Lung (tissue), 12 donors: ENCODE results near the gene PHOX2B. TPM values are rescaled to one million over a fixed set of nuclear protein-coding genes. Genes with fewer than 3 reads are reported as not detected.

Experiments
- ATAC-seq: fragments of 200-7000 bp; cut with Tn5 transposase; one replicate; pipeline ENCODE4 v1.9.1; 2020; ENCODE audit warnings: moderate number of reproducible peaks; ENCODE audit not compliant: insufficient read depth, low FRiP score
- DNase-seq, 3 donors: peaks; one replicate each; pipeline ENCODE4 v3.0.0-alpha.2; 2013 to 2017
- H3K27ac ChIP-seq, 2 donors: one replicate each; pipeline ENCODE4 v1.5.1; 2013; ENCODE audit warnings: mild to moderate bottlenecking in 2 of 2, moderate library complexity in 2 of 2, control low read depth in 1 of 2, inconsistent platforms in 1 of 2, low read depth in 1 of 2, low read length in 1 of 2
- H3K27me3 ChIP-seq, 3 donors: one replicate each; pipeline ENCODE4 v1.5.1; 2013; ENCODE audit warnings: low read length in 2 of 3; ENCODE audit not compliant: control insufficient read depth in 3 of 3, insufficient read depth in 3 of 3
- H3K36me3 ChIP-seq, 4 donors: one replicate each; pipeline ENCODE4 v1.5.1; 2013; ENCODE audit warnings: low read length in 4 of 4, mild to moderate bottlenecking in 1 of 4, moderate library complexity in 1 of 4; ENCODE audit not compliant: control insufficient read depth in 4 of 4, insufficient read depth in 4 of 4
- H3K4me1 ChIP-seq, 5 donors: one replicate each; pipeline ENCODE4 v1.5.1; 2013; ENCODE audit warnings: low read length in 5 of 5, mild to moderate bottlenecking in 2 of 5, moderate library complexity in 1 of 5; ENCODE audit not compliant: control insufficient read depth in 5 of 5, insufficient read depth in 5 of 5
- H3K4me3 ChIP-seq: one replicate; pipeline ENCODE4 v1.5.1; 2013; ENCODE audit warnings: mild to moderate bottlenecking, control low read depth, moderate library complexity
- H3K9ac ChIP-seq, 2 donors: one replicate each; pipeline ENCODE4 v1.5.1; 2013; ENCODE audit warnings: low read length in 2 of 2, control low read depth in 1 of 2; ENCODE audit not compliant: insufficient read depth in 1 of 2
- H3K9me3 ChIP-seq, 4 donors: one replicate each; pipeline ENCODE4 v1.5.1; 2013; ENCODE audit warnings: low read length in 3 of 4, mild to moderate bottlenecking in 1 of 4, moderate library complexity in 1 of 4; ENCODE audit not compliant: control insufficient read depth in 4 of 4, insufficient read depth in 3 of 4
- WGBS, 2 donors: extraction: QIAGEN DNeasy Blood & Tissue Kit; methylation state at CpG; one replicate each; pipeline ENCODE4 v1.1.7; 2013; 5-methylcytosine and 5-hydroxymethylcytosine counted together
- polyA plus RNA-seq, 2 donors: library from polyadenylated mRNA; stranded (reverse); fragments of 200-250 nt; gene quantifications; one replicate each; pipeline ENCODE4 v1.2.1, GENCODE V29; 2013
- total RNA-seq, 2 donors: library from RNA; depleted of rRNA in 1 of 2; stranded (reverse); fragments of >200 nt in 1 of 2; gene quantifications; one replicate each; pipeline ENCODE4 v1.2.1, GENCODE V29; 2014 to 2021
- TF ChIP-seq, protein P1 (sequence below): IDR thresholded peaks from 2 replicates; pipeline ENCODE4 v1.5.1; 2012; ENCODE audit warnings: mild to moderate bottlenecking; ENCODE audit errors: control extremely low read depth, extremely low read depth
- donor health status: control.
- donor health status: control.
- donor health status: Bipolar disorder and iron deficiency.
- donor health status: healthy.
- donor health status: DM: yes; HTN: yes; CAD: no.

Gene PHOX2B
- total and polyA plus RNA-seq, 4 donors, result not detected

GRCh38 chr4:41752081-41752836 lies 3.7 kb upstream of the PHOX2B start:
- TF ChIP-seq, protein P1, sequence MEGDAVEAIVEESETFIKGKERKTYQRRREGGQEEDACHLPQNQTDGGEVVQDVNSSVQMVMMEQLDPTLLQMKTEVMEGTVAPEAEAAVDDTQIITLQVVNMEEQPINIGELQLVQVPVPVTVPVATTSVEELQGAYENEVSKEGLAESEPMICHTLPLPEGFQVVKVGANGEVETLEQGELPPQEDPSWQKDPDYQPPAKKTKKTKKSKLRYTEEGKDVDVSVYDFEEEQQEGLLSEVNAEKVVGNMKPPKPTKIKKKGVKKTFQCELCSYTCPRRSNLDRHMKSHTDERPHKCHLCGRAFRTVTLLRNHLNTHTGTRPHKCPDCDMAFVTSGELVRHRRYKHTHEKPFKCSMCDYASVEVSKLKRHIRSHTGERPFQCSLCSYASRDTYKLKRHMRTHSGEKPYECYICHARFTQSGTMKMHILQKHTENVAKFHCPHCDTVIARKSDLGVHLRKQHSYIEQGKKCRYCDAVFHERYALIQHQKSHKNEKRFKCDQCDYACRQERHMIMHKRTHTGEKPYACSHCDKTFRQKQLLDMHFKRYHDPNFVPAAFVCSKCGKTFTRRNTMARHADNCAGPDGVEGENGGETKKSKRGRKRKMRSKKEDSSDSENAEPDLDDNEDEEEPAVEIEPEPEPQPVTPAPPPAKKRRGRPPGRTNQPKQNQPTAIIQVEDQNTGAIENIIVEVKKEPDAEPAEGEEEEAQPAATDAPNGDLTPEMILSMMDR, result no peak
- Histone ChIP-seq H3K36me3 (no peaks in the 10 kb centered on the region), H3K4me3 (no peak overlapping the region), H3K9ac (no peak overlapping the region), H3K9me3 (peaks cover 0 to 7% (median 0%) of the 10 kb centered on the region in 4 donors), H3K27ac (no peak overlapping the region), H3K27me3 (peaks cover 0 to 98% (median 95%) of the 10 kb centered on the region in 3 donors), H3K4me1 (peaks cover 0 to 5% (median 0%) of the 10 kb centered on the region in 5 donors)
- DNase-seq (no peak), ATAC-seq (no peak)
- WGBS, 2 donors, result 11 to 13% methylated on average over 10 of the region's 10 CpGs

DNA sequence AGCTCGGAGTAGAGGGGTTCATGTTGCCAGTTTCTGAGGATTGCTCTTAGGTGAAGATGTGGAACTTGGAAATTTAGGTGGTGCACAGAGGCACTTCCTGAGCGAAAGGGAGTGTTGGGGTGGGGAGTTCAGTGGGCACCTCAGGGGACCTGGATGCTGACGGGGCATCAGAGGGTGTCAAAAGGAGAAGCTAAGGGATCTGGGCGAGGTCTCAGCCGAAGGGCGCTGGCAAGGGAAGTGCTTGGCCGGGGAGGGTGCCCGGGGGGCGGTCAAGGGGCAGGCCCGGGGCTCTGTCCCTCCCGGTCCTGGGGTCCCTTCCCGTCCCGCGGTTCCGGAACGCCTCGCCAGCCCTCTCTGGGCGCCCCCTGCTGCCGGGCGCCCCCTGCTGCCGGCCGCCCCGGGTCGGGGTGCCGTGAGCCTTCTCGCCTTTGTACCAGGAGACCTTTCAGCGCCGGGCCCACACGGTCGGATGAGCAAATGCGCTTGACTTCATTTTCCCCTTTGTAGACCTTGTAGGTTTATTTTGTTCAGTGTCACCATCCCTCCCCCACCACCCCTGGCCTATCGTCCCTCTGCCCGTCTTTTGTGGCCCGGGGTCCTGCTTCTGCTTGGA lies 3.0 kb upstream of the PHOX2B start:
- no peaks in the 10 kb centered on the region for H3K36me3 ChIP-seq
- H3K27me3 ChIP-seq, result peaks cover 0 to 99% (median 95%) of the 10 kb centered on the region in 3 donors
- 3 to 4% methylated on average over 31 to 34 of the region's 34 CpGs for WGBS, 2 donors
- ATAC-seq, result no peak
- H3K4me1 ChIP-seq, result peaks cover 0 to 10% (median 0%) of the 10 kb centered on the region in 5 donors
- H3K9me3 ChIP-seq, result peaks cover 0 to 8% (median 0%) of the 10 kb centered on the region in 4 donors
- no peak for DNase-seq
- no peak overlapping the region for H3K9ac ChIP-seq
- TF ChIP-seq, protein P1, result no peak
- no peak overlapping the region for H3K4me3 ChIP-seq
- no peak overlapping the region for H3K27ac ChIP-seq

DNA sequence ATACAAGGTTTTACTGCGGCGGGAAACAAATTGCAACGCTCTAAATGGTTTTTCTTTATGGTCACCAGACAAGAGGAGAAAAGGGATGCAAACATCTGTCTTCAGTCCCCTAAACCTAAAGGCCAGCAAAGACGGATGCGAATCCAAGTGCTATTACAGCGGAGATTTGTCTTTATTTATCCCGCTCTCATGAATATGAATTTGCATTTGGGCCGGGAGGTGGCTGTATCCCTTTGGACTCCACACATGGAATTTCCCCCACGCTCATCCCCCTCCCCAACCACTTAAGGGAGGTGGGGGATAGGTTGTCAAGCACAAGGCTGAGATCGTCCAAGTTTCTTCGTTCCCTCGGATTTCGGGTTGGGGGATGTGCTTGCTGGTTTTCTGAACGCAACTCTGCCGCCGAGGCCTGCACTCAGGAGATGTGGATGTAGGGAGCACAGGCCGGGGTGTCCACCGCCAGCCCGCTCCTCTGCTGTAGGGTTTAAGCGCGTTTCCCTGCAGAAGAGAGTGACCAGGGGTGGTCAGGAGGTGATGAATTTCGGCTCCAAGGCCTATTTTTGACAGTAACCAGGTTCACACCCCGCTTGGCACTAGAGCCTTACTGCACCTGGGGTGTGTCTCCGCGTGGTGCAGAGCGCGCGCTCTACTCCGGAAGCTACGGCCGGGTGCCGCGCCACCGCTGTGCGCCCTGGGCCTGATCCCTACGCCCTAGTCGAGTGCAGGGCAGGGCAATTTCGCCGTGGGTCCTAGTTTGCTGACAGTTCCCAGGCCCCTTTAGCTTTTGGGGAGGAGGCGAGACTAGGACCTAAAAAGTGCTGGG lies 2.3 kb upstream of the PHOX2B start:
- no peak overlapping the region for H3K4me3 ChIP-seq
- peaks cover 0 to 10% (median 0%) of the 10 kb centered on the region in 5 donors for H3K4me1 ChIP-seq
- DNase-seq, result peak in 2 of 3 donors; percentile 8 to 17
- no peak for ATAC-seq
- no peak overlapping the region for H3K9ac ChIP-seq
- no peak overlapping the region for H3K27ac ChIP-seq
- H3K27me3 ChIP-seq, result peaks cover 3 to 97% (median 96%) of the 10 kb centered on the region in 3 donors
- 5 to 7% methylated on average over 40 of the region's 40 CpGs for WGBS, 2 donors
- peaks cover 0 to 14% (median 0%) of the 10 kb centered on the region in 4 donors for H3K9me3 ChIP-seq
- no peaks in the 10 kb centered on the region for H3K36me3 ChIP-seq
- TF ChIP-seq, protein P1, result no peak
